Common myeloid progenitor, CD34-positive (primary cell): ENCODE results near the gene ARHGAP10.

Source experiments
- CTCF ChIA-PET: fragments of 350-600 bp; sonication (Branson Sonifier 250); formaldehyde crosslinking; loops from one replicate; lab custom pipeline; 2021; ENCODE audit warnings: antibody characterized with exemption; lab: Charles Lee
- POLR2A ChIA-PET: fragments of 350-600 bp; sonication (Branson Sonifier 250); formaldehyde crosslinking; loops from one replicate; lab custom pipeline; 2021; ENCODE audit warnings: antibody characterized with exemption; lab: Charles Lee
- DNase-seq, 3 donors: peaks; one replicate each; pipeline versions ENCODE4 v3.0.0 to v3.0.0-alpha.2; 2013
- H3K27ac ChIP-seq, 2 experiments: 1 replicate in 1 of 2; 2 replicates in 1 of 2; pipeline ENCODE4 v1.7.0; 2013; ENCODE audit warnings: inconsistent platforms in 2 of 2, low read length in 2 of 2, mild to moderate bottlenecking in 2 of 2, low read depth in 1 of 2, moderate library complexity in 1 of 2; ENCODE audit not compliant: severe bottlenecking in 2 of 2, insufficient read depth in 1 of 2, poor library complexity in 1 of 2
- H3K27me3 ChIP-seq, 5 experiments: replicated peaks in 2 of 5; 1 replicate in 3 of 5; 2 replicates in 2 of 5; pipeline versions ENCODE4 v1.6.1 to v1.7.0; 2013; ENCODE audit warnings: low read length in 4 of 5, mild to moderate bottlenecking in 2 of 5, moderate library complexity in 2 of 5, inconsistent platforms in 1 of 5; ENCODE audit not compliant: insufficient read depth in 5 of 5, control insufficient read depth in 4 of 5
- H3K36me3 ChIP-seq, 4 experiments: 1 replicate in 2 of 4; 2 replicates in 2 of 4; pipeline versions ENCODE4 v1.6.1 to v1.7.0; 2013; ENCODE audit warnings: low read length in 3 of 4, control low read depth in 1 of 4, mild to moderate bottlenecking in 1 of 4; ENCODE audit not compliant: control insufficient read depth in 4 of 4, insufficient read depth in 4 of 4
- H3K4me1 ChIP-seq, 4 experiments: 1 replicate in 3 of 4; 2 replicates in 1 of 4; pipeline versions ENCODE4 v1.6.1 to v1.7.1; 2013; ENCODE audit warnings: low read length in 3 of 4, mild to moderate bottlenecking in 3 of 4, control low read depth in 1 of 4, inconsistent platforms in 1 of 4, moderate library complexity in 1 of 4; ENCODE audit not compliant: control insufficient read depth in 4 of 4, insufficient read depth in 4 of 4; ENCODE audit errors: control extremely low read depth in 1 of 4
- H3K4me3 ChIP-seq, 7 experiments: 1 replicate in 4 of 7; 2 replicates in 3 of 7; pipeline versions ENCODE4 v1.5.1 to v1.7.0; 2013; ENCODE audit warnings: mild to moderate bottlenecking in 7 of 7, low read length in 6 of 7, moderate library complexity in 6 of 7, inconsistent platforms in 2 of 7, low read depth in 2 of 7, control low read depth in 1 of 7; ENCODE audit not compliant: insufficient read depth in 4 of 7, control insufficient read depth in 1 of 7; ENCODE audit errors: extremely low read depth in 1 of 7
- H3K9me3 ChIP-seq, 5 experiments: 1 replicate in 4 of 5; 2 replicates in 1 of 5; pipeline versions ENCODE4 v1.6.1 to v1.7.1; 2013; ENCODE audit warnings: low read length in 4 of 5, mild to moderate bottlenecking in 2 of 5, inconsistent platforms in 1 of 5, low read depth in 1 of 5, moderate library complexity in 1 of 5; ENCODE audit not compliant: control insufficient read depth in 4 of 5, insufficient read depth in 2 of 5; ENCODE audit errors: control extremely low read depth in 1 of 5
- WGBS: methylation state at CpG from one replicate; pipeline ENCODE4 v1.1.5; 2013; ENCODE audit not compliant: insufficient coverage; 5-methylcytosine and 5-hydroxymethylcytosine counted together

ARHGAP10 gene

DNA sequence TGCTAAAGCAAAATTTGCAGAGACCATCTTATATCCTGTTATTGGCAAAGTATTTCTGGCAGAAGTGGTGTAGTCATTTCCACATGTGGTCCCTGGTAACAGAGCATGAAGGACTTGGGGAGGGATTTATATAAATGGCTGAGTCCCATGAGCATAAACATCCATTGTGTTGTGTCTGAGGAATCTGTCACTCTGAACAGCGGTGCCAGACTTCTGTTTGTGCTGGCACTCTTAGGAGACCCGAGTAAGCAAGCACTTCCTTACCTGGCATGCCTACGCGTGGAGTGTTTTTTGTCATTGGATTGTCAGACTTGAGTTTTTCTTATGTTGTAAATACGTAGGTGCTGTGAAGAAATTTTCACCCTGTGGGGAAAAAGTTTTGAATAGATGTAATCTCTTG is 285.9 kb downstream of the ARHGAP10 start:
- no peak for DNase-seq
- ChIA-PET POLR2A (no interaction called here), CTCF (interaction anchor here (1.0 kb wide), 1 partner anchor 151 kb away, joined by 3 read pairs; no protein-coding TSS in a partner anchor)
- Histone ChIP-seq H3K27ac (no peak overlapping the region), H3K36me3 (no peaks in the 10 kb centered on the region), H3K4me1 (peaks cover 0 to 16% (median 4%) of the 10 kb centered on the region in 4 experiments), H3K27me3 (no peaks in the 10 kb centered on the region), H3K9me3 (no peaks in the 10 kb centered on the region), H3K4me3 (no peak overlapping the region)
- 85% methylated on average over 4 of the region's 5 CpGs for WGBS

DNA sequence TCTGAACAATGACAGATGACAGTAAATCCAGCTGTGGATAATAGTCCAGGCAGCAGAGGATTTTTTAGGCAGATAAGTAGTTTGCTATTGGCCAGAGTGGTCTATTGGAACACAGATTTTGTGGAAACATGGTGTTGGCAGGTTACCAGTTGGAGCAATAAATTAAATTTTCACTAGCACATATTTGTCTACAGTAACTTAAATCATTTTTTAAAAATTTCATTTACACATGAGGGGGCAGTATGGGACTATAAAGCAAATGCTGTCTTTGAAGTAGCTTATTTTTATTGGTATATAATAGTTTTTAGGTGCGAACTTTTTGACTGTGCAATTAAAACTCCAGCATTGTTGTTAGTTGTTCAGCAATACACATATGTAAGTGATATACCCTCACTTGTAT is 289.8 kb downstream of the ARHGAP10 start:
- H3K9me3 ChIP-seq: no peaks in the 10 kb centered on the region
- WGBS: no CpG with 5 or more reads among the region's 1 CpG
- no peak for DNase-seq
- no peak overlapping the region for H3K27ac ChIP-seq
- H3K27me3 ChIP-seq: no peaks in the 10 kb centered on the region
- no peaks in the 10 kb centered on the region for H3K36me3 ChIP-seq
- CTCF ChIA-PET: interaction anchor here (0.5 to 1.0 kb wide), 4 partner anchors 9 to 1296 kb away, joined by 3 to 4 read pairs (median 3); no protein-coding TSS in a partner anchor
- no peak overlapping the region for H3K4me3 ChIP-seq
- POLR2A ChIA-PET: no interaction called here
- H3K4me1 ChIP-seq: no peaks in the 10 kb centered on the region

DNA sequence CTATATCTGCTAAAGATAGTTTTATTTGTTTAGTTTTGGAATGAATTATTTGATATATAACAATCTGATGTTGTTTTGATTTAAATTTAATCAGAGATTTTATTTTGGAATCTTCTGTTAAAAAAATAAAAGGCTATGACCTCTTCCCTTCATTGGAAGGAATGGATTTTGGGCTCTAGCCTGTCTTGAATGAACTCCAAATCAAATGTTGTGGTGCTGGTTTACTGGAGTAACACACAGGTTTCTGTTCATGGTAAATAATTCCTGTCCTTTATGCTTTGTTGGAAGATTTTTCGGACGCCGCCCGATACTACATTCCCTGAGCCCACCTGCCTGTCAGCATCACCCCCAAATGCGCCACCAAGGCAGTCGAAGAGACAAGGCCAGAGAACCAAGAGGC is 291.1 kb downstream of the ARHGAP10 start:
- CTCF ChIA-PET: no interaction called here
- Histone ChIP-seq H3K9me3 (no peaks in the 10 kb centered on the region), H3K4me1 (no peaks in the 10 kb centered on the region), H3K36me3 (no peaks in the 10 kb centered on the region), H3K27me3 (no peaks in the 10 kb centered on the region), H3K4me3 (no peak overlapping the region), H3K27ac (no peak overlapping the region)
- 100% methylated on average over 6 of the region's 6 CpGs for WGBS
- DNase-seq: no peak
- POLR2A ChIA-PET: no interaction called here

DNA sequence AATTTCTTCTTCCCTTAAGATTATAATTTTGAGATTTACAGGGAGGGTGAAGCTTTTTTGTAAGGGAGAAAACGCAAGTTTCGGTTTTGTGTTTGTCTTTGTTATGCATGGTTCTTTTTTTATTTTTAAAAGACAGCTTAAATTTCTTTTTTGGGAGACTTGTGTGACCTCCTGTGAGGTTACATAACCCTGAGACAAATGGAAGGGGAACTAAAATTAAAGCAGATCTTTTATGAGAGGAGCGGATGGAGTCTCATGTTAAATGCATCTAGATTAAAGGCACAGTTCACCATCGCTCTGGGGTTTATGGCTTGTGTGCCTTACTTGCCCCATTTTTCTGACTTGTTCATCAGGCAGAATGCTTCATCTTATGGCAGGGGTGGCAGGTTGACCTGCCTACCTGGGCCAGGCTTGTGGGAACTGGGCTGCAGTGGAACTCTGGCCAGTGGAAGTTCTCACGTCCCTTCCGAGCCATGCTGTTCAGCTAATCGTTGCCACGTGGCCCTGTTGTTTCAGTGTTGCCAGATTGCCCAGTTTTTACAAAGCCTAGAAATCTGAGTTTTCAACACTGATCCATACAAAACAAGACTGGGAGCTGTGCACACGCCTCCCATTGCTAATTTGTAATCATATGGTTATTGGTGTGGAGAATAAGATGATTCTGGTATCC is 291.8 kb downstream of the ARHGAP10 start:
- Histone ChIP-seq H3K4me3 (no peak overlapping the region), H3K36me3 (no peaks in the 10 kb centered on the region), H3K27me3 (no peaks in the 10 kb centered on the region), H3K4me1 (no peaks in the 10 kb centered on the region), H3K27ac (no peak overlapping the region), H3K9me3 (peaks cover 0 to 7% (median 0%) of the 10 kb centered on the region in 5 experiments)
- 96% methylated on average over 6 of the region's 9 CpGs for WGBS
- ChIA-PET POLR2A (interaction anchor here (0.6 kb wide), 1 partner anchor 271 kb away, joined by 3 read pairs; no protein-coding TSS in a partner anchor), CTCF (no interaction called here)
- no peak for DNase-seq

DNA sequence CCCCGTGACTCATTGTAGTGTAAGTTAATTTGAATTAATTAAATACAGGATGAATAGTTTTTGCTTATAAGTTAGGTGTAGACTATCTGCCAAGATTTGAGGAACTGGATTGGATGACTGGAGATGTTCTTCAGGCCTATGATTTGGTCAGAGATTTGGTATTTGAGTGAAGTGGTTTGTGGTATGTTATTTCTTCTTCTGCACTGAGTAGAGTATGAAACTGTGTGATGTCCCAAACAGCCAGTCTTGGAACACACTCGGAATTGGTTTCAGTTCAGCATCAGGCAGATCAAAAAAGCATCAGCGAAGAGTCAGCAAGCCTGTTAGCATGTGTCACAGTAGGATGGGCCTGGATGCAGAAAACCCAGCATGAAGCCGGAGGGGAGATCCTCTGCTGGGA is 294.1 kb downstream of the ARHGAP10 start:
- ChIA-PET POLR2A (no interaction called here), CTCF (interaction anchor here (0.7 kb wide), 1 partner anchor 9 kb away, joined by 3 read pairs; no protein-coding TSS in a partner anchor)
- WGBS: 94% methylated on average over 3 of the region's 4 CpGs
- Histone ChIP-seq H3K4me1 (peaks cover 0 to 3% (median 0%) of the 10 kb centered on the region in 4 experiments), H3K4me3 (no peak overlapping the region), H3K9me3 (peaks cover 0 to 9% (median 0%) of the 10 kb centered on the region in 5 experiments), H3K27me3 (no peaks in the 10 kb centered on the region), H3K27ac (no peak overlapping the region), H3K36me3 (no peaks in the 10 kb centered on the region)
- DNase-seq: no peak

DNA sequence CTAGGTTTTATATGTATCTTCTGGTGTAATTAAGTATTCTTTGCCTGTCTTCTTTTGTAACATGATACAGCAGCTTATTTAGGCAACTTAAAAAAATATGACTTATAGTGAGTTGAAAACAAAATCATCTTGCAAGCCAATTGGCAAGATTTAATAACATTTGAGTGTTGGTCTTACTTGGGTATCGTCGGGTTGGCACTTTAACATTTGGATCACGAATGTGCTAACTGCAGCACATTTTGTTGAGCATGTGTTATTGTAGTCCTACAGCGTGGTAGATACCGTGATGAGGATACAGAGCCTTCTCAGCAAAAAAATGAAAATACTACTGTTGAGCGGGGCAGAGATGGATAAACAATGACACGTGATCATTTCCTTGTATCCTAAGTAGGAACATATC is 295.3 kb downstream of the ARHGAP10 start:
- no peak for DNase-seq
- Histone ChIP-seq H3K36me3 (no peaks in the 10 kb centered on the region), H3K4me1 (peaks cover 0 to 3% (median 0%) of the 10 kb centered on the region in 4 experiments), H3K27me3 (no peaks in the 10 kb centered on the region), H3K9me3 (peaks cover 0 to 9% (median 0%) of the 10 kb centered on the region in 5 experiments), H3K4me3 (no peak overlapping the region), H3K27ac (no peak overlapping the region)
- POLR2A ChIA-PET: no interaction called here
- 96% methylated on average over 7 of the region's 7 CpGs for WGBS
- CTCF ChIA-PET: no interaction called here

DNA sequence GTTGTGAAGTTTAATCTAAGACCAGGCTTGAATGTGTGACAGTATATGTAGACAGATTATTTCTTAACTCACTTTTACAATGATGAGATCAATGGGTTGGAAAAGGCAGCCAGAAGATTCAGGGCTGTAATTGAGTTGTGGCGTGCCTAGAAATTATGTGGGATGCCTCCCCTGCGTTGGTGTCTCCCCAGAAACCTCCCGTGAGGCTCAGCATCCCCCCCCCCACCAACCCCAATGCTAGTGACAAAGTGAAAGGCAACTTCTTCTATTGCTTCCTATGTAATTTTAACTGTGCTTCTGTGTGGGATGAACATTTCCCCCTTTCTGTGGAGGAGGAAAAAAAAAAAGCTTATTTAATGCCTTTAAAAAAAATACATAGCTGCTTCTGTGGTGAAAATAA is 297.9 kb downstream of the ARHGAP10 start:
- no peak for DNase-seq
- H3K4me3 ChIP-seq: no peak overlapping the region
- H3K27me3 ChIP-seq: no peaks in the 10 kb centered on the region
- H3K9me3 ChIP-seq: peaks cover 0 to 9% (median 0%) of the 10 kb centered on the region in 5 experiments
- H3K27ac ChIP-seq: no peak overlapping the region
- CTCF ChIA-PET: interaction anchor here (0.6 to 1.5 kb wide), 5 partner anchors 8 to 139 kb away, joined by 3 to 4 read pairs (median 3); no protein-coding TSS in a partner anchor
- WGBS: 100% methylated on average over 1 of the region's 3 CpGs
- no peaks in the 10 kb centered on the region for H3K36me3 ChIP-seq
- POLR2A ChIA-PET: no interaction called here
- H3K4me1 ChIP-seq: peaks cover 0 to 3% (median 0%) of the 10 kb centered on the region in 4 experiments
